ENCODE measurements around the gene IGSF9.
A peak's percentile ranks its signal among the peaks of the same experiment; 100 is the strongest.

The IGSF9 gene

GRCh38 chr1:159897962-159898361 is 47.5 kb downstream of the IGSF9 start:
- DNase-seq (ENCODE audit: low spot score) = no peak

DNA sequence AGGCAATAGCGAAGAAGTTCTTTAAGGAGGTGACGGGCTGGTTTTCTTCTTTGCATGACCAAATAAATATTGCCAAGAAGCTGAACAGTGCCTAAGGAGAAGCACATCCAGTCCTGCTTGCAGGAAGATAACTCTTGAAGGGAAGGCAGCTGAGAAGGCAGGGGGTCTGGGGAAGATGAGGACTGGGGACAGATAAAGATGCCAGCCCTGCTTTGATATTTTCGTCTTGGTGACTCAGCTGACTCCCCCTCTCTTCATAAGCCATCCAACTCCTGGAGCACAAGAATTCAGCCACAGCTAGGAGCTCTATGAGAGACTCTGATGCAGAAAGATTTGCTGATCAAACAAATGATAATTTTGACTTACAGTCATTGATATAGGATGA is 48.9 kb downstream of the IGSF9 start:
- DNase-seq (ENCODE audit: low spot score) = no peak

GRCh38 chr1:159895836-159896545 is 49.4 kb downstream of the IGSF9 start:
- DNase-seq (ENCODE audit: low spot score) = no peak

DNA sequence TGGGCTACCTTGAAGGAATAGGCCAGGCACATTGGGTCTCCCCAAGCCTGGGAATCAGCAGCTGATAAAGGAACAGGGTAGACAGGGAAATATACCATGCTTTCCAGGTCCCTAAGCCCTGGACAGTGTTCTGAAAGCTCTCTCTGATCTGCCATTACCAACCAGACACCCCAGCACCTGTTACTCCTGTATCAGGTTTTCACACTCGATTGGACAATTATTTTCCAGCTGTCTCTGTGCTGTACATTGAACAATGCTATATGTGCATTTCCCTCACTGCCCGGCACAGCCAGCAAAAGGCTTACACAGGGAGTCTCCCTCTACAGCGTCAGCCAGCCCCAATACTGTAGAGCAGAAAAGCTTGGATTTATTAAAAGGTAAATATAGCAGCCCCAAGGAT is 50.1 kb downstream of the IGSF9 start:
- no peak for DNase-seq (ENCODE audit: low spot score)

DNA sequence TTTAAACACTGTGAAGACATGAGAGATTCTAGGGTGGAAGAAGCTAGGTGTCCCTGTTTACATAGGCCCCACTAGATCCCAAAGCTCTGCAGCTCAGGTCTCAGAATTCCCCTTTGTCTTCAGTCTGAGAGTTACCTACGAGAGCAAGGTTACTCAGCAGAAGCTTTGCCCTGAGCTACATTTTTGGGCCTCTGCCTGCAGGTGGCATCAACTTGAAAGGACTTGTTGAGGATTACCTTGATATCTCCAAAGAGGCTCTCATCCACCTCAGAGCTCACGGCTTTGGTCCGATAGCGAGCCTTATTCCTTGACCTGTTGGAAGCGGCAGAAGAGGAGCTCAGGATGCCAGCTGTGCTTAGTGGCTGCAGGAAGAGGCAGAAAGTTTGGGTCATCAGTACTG is 52.5 kb downstream of the IGSF9 start:
- DNase-seq (ENCODE audit: low spot score) = no peak

DNA sequence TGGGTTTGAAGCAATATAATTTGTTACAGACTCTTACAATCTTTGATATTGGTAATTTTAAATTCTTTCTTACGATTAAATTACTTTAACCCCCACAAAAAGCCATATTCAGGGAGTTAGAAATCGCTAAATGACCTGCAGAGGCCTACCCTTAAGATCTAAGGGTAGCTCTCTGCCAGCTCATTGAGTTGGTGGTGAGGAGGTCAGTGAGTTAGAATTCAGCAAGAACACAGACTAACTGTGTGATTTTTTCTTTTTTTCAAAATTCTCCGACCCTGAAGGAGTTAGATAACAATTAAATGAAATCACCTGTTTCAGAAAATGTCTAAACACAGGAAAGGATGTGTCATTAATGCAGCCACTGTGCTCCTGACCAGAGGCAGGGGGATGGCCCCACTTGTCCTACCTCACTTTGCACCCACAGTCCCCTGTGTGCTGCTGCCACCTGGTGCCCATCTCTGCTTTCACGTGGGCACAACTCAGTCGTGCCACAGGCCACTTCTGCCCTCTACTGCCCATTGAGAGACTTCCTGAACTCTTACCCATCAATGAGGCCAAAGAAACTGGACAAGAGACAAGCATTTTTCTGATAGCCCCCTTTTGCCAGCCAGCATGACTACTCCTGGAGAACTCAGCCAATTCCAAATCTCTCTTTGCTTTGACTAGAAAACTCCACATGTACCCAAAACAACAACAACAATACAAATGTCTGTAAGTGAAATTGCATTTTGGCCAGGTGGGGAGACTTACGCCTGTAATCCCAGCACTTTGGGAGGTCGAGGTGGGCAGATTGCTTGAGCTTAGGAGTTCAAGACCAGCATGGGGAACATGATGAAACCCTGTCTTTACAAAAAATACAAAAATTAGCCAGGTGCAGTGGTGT is 53.9 kb downstream of the IGSF9 start:
- DNase-seq (ENCODE audit: low spot score) = peak; percentile 21

DNA sequence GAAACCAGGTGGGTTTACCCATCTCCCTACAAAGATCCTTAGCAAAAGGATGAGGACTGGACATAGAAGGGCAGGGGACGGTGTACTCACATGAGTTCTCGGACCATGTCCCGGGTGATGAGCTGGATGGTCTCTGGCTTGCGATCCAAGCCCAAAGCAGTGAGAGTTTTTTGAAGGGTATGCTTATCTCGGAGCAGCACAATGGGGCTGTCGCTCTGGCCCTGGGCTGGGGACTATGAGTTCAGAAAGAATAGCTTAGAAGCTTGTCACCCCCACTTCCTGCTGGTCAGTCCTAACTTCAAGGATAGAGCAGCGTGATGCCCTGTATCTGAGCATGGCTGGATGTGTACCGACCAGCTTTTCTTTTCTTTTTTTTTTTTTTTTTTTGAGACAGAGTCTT is 55.0 kb downstream of the IGSF9 start:
- no peak for DNase-seq (ENCODE audit: low spot score)

DNA sequence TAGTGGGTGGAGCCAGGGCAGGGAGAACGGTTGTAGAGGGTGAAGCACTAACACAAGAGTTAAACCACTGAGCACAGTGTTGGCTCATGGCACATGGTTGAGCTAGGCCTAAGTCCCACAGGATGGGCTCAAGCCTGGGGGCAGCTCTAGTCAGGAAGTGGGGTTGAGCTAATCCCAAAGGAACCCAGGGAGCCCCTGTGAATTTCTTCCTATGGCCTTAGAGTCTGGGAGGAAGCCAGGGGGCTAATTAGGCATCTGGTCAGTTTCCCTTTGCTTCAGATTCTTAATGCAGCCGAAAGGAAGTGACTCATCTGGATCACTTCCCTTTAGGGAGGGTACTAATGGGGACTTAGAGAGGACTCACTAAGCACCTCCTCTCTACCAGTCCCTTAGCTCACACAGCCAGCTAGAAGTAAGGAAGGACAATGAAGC is 55.6 kb downstream of the IGSF9 start:
- DNase-seq (ENCODE audit: low spot score) = no peak

DNA sequence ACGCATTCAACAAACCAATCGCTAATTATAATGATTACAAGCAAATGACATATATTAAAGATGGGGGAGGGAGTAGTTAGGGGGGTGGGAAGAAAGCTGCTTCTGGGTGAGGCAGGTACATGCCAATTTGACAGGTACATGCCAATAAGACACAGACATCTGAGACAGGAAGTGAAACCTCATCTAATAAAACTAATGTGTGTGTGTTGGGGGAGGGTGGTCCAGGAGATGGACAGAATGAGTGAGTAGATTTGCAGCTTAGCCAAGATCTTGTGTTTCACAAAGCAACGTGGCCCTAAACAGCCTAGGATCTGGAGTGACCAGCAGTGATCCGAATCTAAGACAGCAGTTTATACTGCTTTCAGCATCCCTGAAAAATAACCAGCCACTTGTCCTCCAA is 56.2 kb downstream of the IGSF9 start:
- DNase-seq (ENCODE audit: low spot score) = no peak

GRCh38 chr1:159884296-159884695 is 61.1 kb downstream of the IGSF9 start:
- no peak for DNase-seq (ENCODE audit: low spot score)

GRCh38 chr1:159883134-159883533 is 62.3 kb downstream of the IGSF9 start:
- DNase-seq (ENCODE audit: low spot score) = no peak

DNA sequence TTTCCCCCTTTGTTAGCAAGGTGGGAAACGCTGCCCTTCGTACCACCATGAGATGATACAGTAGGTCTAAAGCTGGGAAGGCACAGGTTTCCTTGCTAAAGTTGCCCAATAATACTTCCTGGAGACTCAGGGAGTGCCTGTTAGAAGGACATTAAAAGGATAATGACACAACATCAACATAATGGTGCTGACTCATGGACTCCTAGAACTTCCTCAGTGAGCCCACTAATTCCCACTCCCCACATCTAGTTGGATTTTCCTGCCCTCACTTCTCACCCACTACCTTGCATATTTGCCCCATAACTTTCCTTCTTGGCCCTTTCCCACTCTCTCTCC is 62.9 kb downstream of the IGSF9 start:
- DNase-seq (ENCODE audit: low spot score) = no peak

DNA sequence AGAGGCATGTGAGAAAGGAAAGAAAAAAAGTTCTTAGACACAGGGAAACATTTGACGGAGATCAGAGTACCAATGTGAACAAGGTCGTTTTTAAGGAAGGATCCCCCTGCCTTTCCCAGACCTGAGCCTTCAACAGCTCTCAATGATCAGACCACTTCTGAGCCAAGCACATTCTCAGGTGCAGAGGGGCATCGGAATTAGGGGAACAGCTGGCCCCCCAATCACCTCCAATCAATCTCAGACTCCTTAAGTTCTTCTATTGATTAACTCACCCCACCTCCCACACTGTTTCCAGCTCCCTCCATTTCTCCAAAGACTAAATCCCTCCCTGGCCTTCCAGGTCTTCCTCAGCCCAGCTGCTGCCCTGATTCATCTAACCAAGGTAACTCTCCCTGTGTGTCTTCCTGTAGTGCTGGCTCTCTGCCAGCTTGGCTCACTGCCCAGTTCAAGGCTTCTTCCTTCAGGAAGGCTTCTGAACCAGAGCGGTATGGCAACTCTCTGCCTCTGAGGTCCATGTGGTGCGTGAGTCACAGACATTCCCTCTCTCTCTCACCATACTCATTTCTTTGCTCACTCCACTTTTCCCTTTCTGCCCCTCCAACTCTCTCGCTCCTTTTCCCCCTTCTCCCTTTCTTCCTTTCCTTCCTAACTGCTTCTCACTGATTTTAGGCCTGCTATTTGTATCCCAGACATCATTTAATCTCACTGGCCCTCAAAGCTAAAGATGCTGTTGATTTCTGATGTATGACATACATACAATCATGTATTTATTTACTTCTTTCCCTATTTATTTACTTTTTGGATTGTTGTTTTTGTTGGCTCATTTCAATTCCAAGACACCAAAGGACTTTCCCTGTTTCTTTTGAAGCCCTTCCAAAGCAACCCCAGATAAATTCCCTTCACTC is 63.5 kb downstream of the IGSF9 start:
- no peak for DNase-seq (ENCODE audit: low spot score)

DNA sequence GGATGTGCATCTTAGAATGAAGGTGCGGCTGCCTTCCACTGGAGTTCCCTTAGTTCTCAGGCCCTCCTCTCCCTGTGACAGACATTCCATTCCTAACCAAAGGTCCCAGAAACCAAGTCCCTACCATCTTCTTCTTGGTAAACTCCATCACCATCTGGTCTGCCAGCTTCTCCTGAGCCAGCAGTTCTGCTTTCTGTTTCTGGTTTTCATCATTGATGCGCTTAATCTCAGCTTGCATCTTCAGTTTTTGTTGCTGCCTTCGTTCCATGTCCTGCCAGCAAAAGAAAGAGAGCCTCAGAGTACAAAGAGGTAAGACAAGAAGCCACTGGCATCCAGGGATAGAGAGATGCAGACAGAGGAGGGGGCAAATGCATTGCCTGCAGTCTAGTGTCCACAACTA is 65.0 kb downstream of the IGSF9 start:
- DNase-seq (ENCODE audit: low spot score) = no peak

DNA sequence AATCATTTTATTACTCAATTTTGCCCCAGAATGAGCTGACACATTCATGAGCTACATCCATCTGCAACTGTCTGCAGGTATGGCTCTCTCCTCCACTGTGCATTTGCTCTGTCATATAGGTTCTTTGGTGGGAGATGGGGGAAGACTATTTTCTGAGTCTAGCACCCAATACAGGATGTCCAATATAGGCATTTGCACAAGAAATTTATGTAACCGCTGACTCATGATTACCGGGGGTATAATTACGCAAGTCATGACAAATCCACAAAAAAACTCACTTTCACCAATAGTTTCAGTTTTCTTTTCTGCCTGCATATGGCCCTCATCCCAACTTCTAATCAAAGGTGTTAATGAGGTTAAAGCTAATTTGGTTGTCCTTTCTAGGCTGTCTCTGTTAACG is 65.4 kb downstream of the IGSF9 start:
- no peak for DNase-seq (ENCODE audit: low spot score)

DNA sequence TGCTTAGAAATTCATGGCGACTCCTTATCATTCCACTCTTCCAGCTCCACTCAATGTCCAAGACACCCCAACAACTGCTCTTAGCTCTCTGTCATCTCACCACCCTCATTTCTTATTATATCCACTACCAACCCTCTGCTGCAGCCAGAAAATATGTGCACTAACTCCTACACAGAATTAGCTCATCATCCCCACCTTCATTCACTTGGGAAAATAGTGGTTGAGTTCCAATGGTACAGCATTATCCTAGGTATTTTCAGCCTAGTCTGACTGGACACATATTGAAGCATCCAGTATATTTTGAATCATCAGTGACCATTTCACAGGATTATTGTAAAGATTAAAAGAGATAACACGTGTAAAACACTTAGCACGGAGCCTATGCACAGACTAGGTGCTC is 66.3 kb downstream of the IGSF9 start:
- DNase-seq (ENCODE audit: low spot score) = no peak

DNA sequence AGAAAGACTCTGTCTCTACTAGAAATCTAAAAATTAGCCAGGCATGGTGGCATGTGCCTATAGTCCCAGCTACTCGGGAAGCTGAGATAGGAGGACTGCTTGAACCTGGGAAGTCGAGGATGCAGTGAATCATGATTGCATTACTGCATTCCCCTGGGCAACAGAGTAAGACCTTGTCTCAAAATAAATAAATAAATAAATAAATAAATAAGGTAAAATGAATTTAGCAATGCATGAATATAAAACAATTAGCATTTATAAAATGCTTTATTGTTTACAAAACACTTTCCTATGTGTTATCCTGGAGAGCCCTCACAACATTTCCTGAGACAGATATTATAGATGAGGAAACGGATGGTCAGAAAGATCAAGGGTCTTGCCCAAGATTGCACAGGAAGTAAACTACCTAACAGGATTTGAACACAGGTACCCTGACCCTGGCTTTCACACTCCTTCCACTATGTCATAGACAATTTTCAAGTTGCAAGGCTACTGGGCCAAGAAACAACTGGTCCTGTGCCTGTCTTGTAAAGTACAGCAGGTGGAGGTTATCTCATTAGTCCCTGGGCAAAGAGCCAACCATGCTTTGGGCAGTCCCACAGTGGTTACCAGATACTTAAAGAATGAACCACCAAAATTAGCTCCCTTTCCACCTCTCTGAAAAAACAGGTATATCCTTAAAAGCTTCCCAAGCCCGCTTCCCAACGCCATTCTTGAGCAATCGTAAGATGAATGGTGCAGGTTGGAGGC is 67.5 kb downstream of the IGSF9 start:
- no peak for DNase-seq (ENCODE audit: low spot score)
